Heart left ventricle (tissue), 13 donors: Measurements from ENCODE around the gene SLC19A2.

Source experiments
- POLR2A ChIP-seq, 2 donors: fragments of 450-650 bp; IDR thresholded peaks; one replicate each; pipeline ENCODE4 v1.6.1; 2017; ENCODE audit warnings: antibody characterized with exemption in 2 of 2, mild to moderate bottlenecking in 2 of 2, moderate library complexity in 2 of 2
- TF ChIP-seq, protein P1 (sequence below), 12 donors: fragments of 200-600 bp; sonication (generic) in 4 of 12; IDR thresholded peaks; one replicate each; pipeline versions ENCODE4 v1.5.0 to v1.8.0; 2018 to 2022; ENCODE audit warnings: antibody characterized with exemption in 12 of 12, mild to moderate bottlenecking in 5 of 12
- donor health status: ischemic (EF 13 %, LVEDD 7.1; RV severe dilation, severe dysfunction).
- donor health status: DM: no; HTN: yes; CAD: no.
- donor health status: DM: no; HTN: no; CAD: no.
- donor health status: ischemic (EF 25% LVEDD 6.9; RV normal size, moderate dysfunction).
- donor health status: ischemic (EF 25% LVEDD 5.7; RV mildly dilated, moderate dysfunction).
- donor health status: ischemic (EF 35%, LVEDD 5.7; RV mildly dilated, moderate dysfunction).
- donor health status: nonischemic (EF 11% LVEDD 7.7; RV severe dilation, severe dysfunction).
- donor health status: DM: yes; HTN: yes; CAD: no.
- donor health status: PGD.
- donor health status: ischemic (EF 29% LVEDD 5.4; RV normal size, mild dysfunction).
- donor health status: nonischemic (EF 23%, LVEDD 6.1; RV moderate dilation, normal function).

DNA sequence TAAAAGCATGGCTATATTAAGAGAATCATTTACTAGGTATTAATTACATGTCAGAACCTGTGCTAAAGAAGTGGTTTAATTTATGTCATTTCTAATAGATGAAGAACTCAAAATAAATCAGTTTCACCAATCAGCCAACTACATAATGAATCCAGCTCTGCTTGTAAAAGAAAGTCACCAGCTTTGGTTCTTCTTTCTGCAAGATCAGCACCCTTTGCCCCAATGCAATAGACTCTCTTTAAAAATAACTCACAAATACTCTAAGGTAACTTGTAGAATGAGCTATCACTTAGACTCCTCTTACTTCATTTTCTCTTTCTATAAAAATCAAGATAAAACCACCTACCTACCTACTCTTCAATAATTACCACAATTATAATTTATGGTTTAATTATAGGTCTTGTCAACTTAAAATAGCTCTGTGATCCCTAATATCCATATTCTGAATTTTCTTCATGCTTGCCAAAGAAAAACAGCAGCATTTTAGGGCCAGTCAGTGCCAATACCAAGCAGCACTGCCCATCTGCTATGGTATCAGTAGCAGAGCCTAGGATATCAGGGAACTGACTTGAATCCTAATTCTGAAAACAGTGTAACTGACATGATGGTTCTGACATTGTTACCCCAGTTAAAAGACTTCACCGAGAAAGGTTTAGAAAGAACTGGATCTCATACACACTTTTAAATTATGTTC, 11.3 kb downstream of the SLC19A2 start:
- TF ChIP-seq, protein P1, sequence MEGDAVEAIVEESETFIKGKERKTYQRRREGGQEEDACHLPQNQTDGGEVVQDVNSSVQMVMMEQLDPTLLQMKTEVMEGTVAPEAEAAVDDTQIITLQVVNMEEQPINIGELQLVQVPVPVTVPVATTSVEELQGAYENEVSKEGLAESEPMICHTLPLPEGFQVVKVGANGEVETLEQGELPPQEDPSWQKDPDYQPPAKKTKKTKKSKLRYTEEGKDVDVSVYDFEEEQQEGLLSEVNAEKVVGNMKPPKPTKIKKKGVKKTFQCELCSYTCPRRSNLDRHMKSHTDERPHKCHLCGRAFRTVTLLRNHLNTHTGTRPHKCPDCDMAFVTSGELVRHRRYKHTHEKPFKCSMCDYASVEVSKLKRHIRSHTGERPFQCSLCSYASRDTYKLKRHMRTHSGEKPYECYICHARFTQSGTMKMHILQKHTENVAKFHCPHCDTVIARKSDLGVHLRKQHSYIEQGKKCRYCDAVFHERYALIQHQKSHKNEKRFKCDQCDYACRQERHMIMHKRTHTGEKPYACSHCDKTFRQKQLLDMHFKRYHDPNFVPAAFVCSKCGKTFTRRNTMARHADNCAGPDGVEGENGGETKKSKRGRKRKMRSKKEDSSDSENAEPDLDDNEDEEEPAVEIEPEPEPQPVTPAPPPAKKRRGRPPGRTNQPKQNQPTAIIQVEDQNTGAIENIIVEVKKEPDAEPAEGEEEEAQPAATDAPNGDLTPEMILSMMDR (IDR thresholded peaks at IDR 0.05) = no peak
- no peak for TF ChIP-seq POLR2A (IDR thresholded peaks at IDR 0.05)
